Muscle of leg (tissue), 11 donors: ENCODE data around the gene FGFR3. TPM values are rescaled to one million over a fixed set of nuclear protein-coding genes. Genes with fewer than 3 reads are reported as not detected.

Source experiments
- DNase-seq: peaks from one replicate; pipeline ENCODE4 v3.0.0; 2013
- H3K27ac ChIP-seq: one replicate; pipeline ENCODE4 v1.5.1; 2013; ENCODE audit warnings: mild to moderate bottlenecking, low read length, control low read depth
- H3K27me3 ChIP-seq: one replicate; pipeline ENCODE4 v1.6.1; 2013; ENCODE audit warnings: low read length; ENCODE audit not compliant: control insufficient read depth, insufficient read depth
- H3K36me3 ChIP-seq: one replicate; pipeline ENCODE4 v1.6.1; 2013; ENCODE audit warnings: low read length; ENCODE audit not compliant: control insufficient read depth, insufficient read depth
- H3K4me1 ChIP-seq: one replicate; pipeline ENCODE4 v1.6.1; 2013; ENCODE audit warnings: low read length; ENCODE audit not compliant: control insufficient read depth, insufficient read depth
- H3K4me3 ChIP-seq: one replicate; pipeline ENCODE4 v1.5.1; 2013; ENCODE audit warnings: low read length, control low read depth
- H3K9me3 ChIP-seq: replicated peaks from 2 replicates; pipeline ENCODE4 v1.6.1; 2013; ENCODE audit warnings: low read depth, low read length; ENCODE audit not compliant: control insufficient read depth
- WGBS: methylation state at CpG from one replicate; pipeline ENCODE4 v1.1.5; 2013; ENCODE audit warnings: missing lambda C conversion rate; ENCODE audit not compliant: insufficient coverage; 5-methylcytosine and 5-hydroxymethylcytosine counted together
- polyA plus RNA-seq, 8 donors: library from polyadenylated mRNA; unstranded; fragments of 120-200 nt; gene quantifications; one replicate each; pipeline versions ENCODE4 v1.2.1 to v1.2.3, GENCODE V29; 2013; ENCODE audit warnings: inconsistent platforms in 1 of 8, low replicate concordance in 1 of 8; ENCODE audit not compliant: insufficient read length in 8 of 8, insufficient read depth in 1 of 8
- total RNA-seq: library from RNA; stranded (reverse); fragments of 120-200 nt; gene quantifications from one replicate; pipeline ENCODE4 v1.2.4, GENCODE V29; 2013

Gene FGFR3
- total and polyA plus RNA-seq, 9 donors = 0.89 to 14.0 (median 1.4) TPM

DNA sequence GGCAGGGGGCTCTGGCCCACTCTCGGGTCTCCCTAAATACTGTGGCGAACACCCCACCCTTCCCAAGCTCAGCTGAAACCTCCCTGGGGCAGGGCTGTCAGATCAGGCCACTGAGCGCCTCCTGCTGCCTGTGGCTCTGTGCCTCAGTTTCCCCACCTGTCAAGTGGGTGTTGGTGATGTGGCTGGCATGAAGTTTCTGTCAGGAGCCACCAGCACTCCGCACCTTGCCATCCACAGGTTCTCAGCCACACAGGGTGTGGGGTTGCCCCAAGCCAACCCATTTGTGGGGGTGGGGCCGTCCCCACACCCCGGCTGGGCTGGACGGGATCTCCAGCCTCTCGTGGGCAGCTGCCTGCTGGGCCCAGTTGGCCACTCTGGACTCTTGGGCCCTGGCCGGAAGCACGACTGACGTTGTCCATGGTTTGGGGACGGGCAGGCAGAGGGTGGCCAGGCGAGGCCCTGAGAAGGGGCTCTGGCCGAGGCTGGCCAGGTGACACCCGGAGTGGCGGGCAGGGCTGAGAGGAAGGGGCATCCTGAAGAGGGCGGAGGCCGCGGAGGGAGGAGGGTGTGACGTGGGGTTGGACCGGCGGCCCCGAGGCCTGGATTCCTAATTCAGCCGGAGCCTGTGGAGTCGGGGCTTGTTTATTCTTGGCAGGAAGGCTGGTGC is 5.5 kb upstream of the FGFR3 start:
- Histone ChIP-seq H3K4me1 (peaks cover 10% of the 10 kb centered on the region), H3K9me3 (no peaks in the 10 kb centered on the region), H3K4me3 (no peak overlapping the region), H3K27me3 (peaks cover 30% of the 10 kb centered on the region), H3K36me3 (no peaks in the 10 kb centered on the region), H3K27ac (no peak overlapping the region)
- DNase-seq = no peak
- WGBS = 31% methylated on average over 14 of the region's 25 CpGs

DNA sequence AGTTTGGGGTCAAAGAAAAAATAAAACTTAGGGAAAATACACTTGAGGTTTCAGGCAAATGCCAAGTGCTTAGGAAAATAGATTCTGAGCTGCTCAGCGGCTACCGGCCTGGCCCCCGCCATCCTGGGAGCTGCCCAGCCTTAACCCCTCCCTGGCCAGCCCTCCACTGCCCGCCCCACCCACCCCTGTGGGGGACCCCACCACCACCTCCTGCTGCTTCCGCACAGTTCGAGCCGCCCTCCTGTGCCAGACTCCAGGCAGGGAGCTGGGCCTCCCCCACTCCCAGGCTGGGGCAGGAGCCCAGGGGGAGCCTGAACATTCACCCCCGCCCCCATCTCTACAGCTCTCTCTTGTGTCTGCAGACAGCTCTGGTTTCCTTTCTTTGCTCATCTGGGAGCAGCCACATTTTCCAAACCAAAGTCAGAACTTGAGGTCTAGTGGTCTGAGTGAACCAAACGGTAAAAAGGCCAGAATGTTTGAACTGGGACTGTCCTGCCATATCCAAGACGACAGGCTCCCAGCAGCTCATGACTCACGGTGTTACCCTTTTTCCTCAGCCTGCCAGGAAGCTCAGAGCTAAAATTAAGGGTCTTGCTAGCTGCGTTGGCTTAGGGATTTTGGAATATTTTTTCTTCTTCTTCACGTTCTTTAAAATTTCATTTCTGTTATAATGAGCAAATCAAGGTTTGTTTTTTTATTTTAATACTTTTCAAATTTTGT is 4.7 kb upstream of the FGFR3 start:
- Histone ChIP-seq H3K27ac (no peak overlapping the region), H3K4me3 (no peak overlapping the region), H3K36me3 (no peaks in the 10 kb centered on the region), H3K27me3 (peaks cover 33% of the 10 kb centered on the region), H3K9me3 (no peaks in the 10 kb centered on the region), H3K4me1 (peaks cover 12% of the 10 kb centered on the region)
- WGBS = 30% methylated on average over 3 of the region's 13 CpGs
- no peak for DNase-seq

DNA sequence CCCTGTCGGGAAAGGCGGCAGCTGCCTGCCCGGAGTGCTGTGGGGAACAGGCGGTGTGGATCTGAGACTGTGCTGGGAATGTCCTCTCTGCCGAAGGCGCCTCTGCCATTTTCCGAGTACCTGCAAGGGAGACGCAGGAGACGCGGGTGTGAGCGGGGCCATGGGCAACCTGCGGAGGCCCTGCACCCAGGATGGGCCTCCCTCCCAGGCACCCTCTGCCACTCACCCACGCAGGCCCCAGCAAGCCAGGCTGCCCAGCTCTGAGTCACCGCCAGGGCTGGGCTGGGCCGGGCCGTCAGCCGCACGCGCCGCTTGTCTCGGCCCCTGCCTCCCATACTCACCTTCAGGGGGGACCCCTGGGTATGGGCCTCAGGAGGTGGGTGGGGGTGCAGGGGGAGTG is 3.5 kb upstream of the FGFR3 start:
- no peak for DNase-seq
- Histone ChIP-seq H3K27me3 (peaks cover 41% of the 10 kb centered on the region), H3K36me3 (no peaks in the 10 kb centered on the region), H3K27ac (no peak overlapping the region), H3K9me3 (no peaks in the 10 kb centered on the region), H3K4me3 (no peak overlapping the region), H3K4me1 (peaks cover 19% of the 10 kb centered on the region)
- WGBS = 95% methylated on average over 8 of the region's 21 CpGs

DNA sequence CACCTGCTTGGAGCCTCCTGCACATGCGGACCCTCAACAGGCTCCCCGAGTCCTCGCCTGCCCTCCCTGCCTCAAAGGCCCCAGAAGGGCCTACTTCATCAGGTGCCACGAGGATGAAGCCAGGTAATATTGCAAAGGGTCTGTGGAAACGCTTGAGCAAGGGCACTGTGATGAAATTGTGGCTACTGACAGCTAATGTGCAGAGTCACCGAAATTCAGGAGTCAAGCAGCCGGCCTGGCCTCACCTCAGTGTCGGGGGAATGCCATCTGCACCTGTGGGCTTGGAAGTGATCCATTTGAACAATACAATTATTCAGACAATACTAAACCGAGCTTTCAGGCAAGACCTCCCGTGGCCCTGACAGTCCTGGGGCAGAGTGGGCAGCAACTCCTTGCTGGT is 3.1 kb upstream of the FGFR3 start:
- WGBS = 73% methylated on average over 10 of the region's 10 CpGs
- Histone ChIP-seq H3K27me3 (peaks cover 44% of the 10 kb centered on the region), H3K4me3 (no peak overlapping the region), H3K4me1 (peaks cover 20% of the 10 kb centered on the region), H3K36me3 (no peaks in the 10 kb centered on the region), H3K27ac (no peak overlapping the region), H3K9me3 (no peaks in the 10 kb centered on the region)
- DNase-seq = no peak

- WGBS = 10% methylated on average over 21 of the region's 29 CpGs
- H3K27ac ChIP-seq = no peak overlapping the region
- H3K36me3 ChIP-seq = no peaks in the 10 kb centered on the region
- H3K27me3 ChIP-seq = peaks cover 67% of the 10 kb centered on the region
- peaks cover 22% of the 10 kb centered on the region for H3K4me1 ChIP-seq
- H3K4me3 ChIP-seq = no peak overlapping the region
- DNase-seq = no peak
- no peaks in the 10 kb centered on the region for H3K9me3 ChIP-seq
Measured at GRCh38 chr4:1792158-1792831, 798 bp upstream of the FGFR3 start.

- Histone ChIP-seq H3K4me3 (no peak overlapping the region), H3K4me1 (peaks cover 16% of the 10 kb centered on the region), H3K36me3 (no peaks in the 10 kb centered on the region), H3K9me3 (no peaks in the 10 kb centered on the region), H3K27ac (no peak overlapping the region), H3K27me3 (peaks cover 64% of the 10 kb centered on the region)
- 0% methylated on average over 21 of the region's 44 CpGs for WGBS
- peak; percentile 35 for DNase-seq
Measured at GRCh38 chr4:1793496-1793840, 375 bp downstream of the FGFR3 start.

- peaks cover 16% of the 10 kb centered on the region for H3K4me1 ChIP-seq
- no peak overlapping the region for H3K27ac ChIP-seq
- peaks cover 62% of the 10 kb centered on the region for H3K27me3 ChIP-seq
- peak overlapping the region; percentile 6 for H3K4me3 ChIP-seq
- H3K9me3 ChIP-seq = no peaks in the 10 kb centered on the region
- no peak for DNase-seq
- H3K36me3 ChIP-seq = no peaks in the 10 kb centered on the region
- under 1% methylated on average over 101 of the region's 101 CpGs for WGBS
Measured at GRCh38 chr4:1793940-1794808, 1.1 kb downstream of the FGFR3 start.

DNA sequence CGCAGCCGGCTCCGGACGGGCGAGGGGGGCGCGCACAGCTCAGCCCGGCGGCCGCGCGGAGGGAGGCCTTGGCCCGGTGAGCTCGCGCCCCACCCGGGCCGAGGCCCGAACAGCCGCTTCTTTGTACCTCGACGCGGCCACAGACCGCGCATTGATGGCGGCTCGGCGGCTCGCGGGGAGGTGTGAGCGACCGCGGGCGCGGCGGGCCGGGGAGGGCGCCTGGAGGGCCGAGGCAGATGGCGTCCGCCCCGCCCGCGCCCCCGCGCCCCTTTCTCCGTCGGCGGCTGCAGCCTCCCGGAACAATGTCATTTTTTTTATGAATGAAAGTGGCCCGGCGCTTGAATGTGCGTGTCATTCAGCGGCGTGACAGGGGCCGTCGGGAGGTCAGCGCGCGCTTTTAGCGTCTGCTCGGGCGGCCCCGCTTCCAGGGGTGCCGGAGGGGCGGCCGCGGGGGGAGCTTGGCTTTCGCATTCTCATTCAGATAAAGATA is 1.8 kb downstream of the FGFR3 start:
- 0% methylated on average over 68 of the region's 68 CpGs for WGBS
- H3K27ac ChIP-seq = no peak overlapping the region
- no peaks in the 10 kb centered on the region for H3K36me3 ChIP-seq
- H3K9me3 ChIP-seq = no peaks in the 10 kb centered on the region
- peaks cover 62% of the 10 kb centered on the region for H3K27me3 ChIP-seq
- peaks cover 16% of the 10 kb centered on the region for H3K4me1 ChIP-seq
- no peak for DNase-seq
- H3K4me3 ChIP-seq = peak overlapping the region; percentile 8

GRCh38 chr4:1795299-1796195 is 2.5 kb downstream of the FGFR3 start:
- H3K36me3 ChIP-seq = no peaks in the 10 kb centered on the region
- no peak for DNase-seq
- 21% methylated on average over 17 of the region's 32 CpGs for WGBS
- peak overlapping the region; percentile 8 for H3K4me3 ChIP-seq
- peaks cover 16% of the 10 kb centered on the region for H3K4me1 ChIP-seq
- H3K27ac ChIP-seq = no peak overlapping the region
- peaks cover 57% of the 10 kb centered on the region for H3K27me3 ChIP-seq
- H3K9me3 ChIP-seq = no peaks in the 10 kb centered on the region
